HG03575 (cell line): ENCODE results near the gene C4BPB.
"Not testable (repeated sequence)": the region's sequence is repeated elsewhere in the genome, so short reads cannot be mapped to it uniquely, and the experiment has no call there.

Experiments used
- ATAC-seq: cut with Tn5 transposase; IDR thresholded peaks from one replicate; pipeline ENCODE4 v1.9.1; 2021; ENCODE audit not compliant: unreplicated experiment, insufficient number of reproducible peaks, low FRiP score; ENCODE audit errors: extremely low read depth

The C4BPB gene, protein sequence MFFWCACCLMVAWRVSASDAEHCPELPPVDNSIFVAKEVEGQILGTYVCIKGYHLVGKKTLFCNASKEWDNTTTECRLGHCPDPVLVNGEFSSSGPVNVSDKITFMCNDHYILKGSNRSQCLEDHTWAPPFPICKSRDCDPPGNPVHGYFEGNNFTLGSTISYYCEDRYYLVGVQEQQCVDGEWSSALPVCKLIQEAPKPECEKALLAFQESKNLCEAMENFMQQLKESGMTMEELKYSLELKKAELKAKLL

DNA sequence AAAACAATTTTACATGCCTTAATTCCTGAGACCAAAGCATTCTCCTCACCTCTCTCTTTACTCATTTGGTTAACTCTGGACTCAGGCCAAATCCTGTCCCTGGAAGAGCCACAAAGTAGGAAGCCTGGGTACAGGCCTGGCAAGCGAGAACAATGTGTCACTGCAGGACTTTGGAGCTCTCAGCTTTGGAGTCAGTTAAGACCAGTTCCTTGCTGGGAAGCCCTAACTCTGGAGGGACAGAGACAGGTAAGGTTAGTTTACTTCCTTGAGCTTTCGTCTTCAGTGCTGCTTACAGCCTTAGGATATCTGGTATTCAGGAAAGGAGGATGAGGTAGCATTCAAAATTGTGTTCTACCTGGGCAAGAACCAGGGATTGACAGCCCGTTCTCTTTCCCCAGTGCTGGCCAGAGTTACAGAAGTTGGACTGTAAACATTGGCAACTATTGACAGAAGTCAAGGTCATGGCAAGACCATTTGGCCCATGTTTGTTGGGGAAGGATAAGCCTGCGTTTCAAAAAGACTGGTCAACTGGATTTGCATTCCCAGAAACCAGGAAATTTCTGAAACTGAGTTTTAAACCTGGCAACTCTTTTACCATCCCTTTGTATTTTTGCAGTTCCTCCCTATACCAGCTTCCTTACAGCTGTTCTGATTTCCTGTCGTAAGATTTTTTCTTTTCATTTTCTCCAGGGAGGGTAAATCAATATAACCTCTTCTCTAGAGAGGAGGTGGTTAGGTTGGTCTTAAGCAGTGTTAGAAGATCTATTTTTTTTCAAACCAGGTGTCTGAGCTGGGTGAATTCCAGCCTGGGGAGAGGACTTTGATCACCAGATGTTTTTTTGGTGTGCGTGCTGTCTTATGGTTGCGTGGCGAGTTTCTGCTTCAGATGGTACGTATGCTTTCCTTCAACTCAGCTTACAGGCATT is at the start of gene C4BPB:
TSS of gene C4BPB (plus strand) at position 160 of the 926 bp plus-strand sequence. CDS start at position 832, 672 bp downstream.
- ATAC-seq: no peak

- no peak for ATAC-seq
These were observed 49.1 kb upstream of the C4BPB start for GRCh38 chr1:207039380-207040180.

DNA sequence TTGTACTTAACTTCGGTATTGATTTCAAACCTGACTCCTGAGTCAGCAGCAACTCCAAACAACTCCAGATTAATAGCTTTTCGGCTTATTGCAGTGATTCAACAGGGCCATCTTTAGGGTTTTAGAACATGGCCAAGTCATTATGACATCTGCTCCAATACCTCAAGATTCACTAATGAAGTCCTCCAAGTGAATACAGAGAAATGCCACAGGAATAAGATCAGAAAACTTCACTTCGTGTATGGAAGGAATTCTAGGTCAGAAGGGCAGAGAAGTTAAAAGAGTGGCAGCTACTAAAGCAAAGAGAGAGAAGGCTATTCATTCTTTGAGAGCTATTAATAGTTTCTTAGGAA is 48.5 kb upstream of the C4BPB start:
- ATAC-seq: no peak

DNA sequence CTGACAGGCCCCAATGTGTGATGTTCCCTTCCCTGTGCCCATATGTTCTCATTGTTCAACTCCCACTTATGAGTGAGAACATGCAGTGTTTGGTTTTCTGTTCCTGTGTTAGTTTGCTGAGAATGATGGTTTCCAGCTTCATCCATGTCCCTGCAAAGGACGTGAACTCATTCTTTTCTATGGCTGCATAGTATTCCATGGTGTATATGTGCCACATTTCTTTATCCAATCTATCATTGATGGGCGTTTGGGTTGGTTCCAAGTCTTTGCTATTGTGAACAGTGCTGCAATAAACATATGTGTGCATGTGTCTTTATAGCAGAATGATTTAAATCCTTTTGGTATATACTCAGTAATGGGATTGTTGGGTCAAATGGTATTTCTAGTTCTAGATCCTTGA is 47.3 kb upstream of the C4BPB start:
- ATAC-seq: not testable (repeated sequence)

- ATAC-seq: no peak
These were observed 43.2 kb upstream of the C4BPB start for GRCh38 chr1:207045453-207045852.

DNA sequence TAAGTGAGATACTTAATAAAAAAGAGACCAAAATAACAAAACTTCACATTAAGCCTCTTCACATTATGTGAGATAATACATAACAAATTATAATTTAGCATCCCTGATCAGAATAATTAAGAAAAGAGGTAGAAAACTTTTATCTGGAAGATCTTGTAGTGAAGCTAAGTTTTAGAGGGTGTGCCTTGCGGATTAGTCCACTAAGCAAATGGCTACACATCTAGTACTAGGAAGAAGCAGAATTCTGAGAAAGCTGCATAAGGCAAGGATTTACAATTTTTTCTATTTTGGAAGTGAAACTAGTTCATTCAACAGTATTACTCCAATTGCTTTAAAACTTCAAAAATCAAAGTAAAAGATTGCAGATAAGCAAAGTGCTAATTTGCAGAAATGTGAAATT is 41.2 kb upstream of the C4BPB start:
- ATAC-seq: no peak

- no peak for ATAC-seq
These were observed 40.6 kb upstream of the C4BPB start for GRCh38 chr1:207048041-207048440.

GRCh38 chr1:207049054-207049453 is 39.6 kb upstream of the C4BPB start:
- ATAC-seq: no peak

GRCh38 chr1:207049514-207049913 is 39.1 kb upstream of the C4BPB start:
- ATAC-seq: no peak

DNA sequence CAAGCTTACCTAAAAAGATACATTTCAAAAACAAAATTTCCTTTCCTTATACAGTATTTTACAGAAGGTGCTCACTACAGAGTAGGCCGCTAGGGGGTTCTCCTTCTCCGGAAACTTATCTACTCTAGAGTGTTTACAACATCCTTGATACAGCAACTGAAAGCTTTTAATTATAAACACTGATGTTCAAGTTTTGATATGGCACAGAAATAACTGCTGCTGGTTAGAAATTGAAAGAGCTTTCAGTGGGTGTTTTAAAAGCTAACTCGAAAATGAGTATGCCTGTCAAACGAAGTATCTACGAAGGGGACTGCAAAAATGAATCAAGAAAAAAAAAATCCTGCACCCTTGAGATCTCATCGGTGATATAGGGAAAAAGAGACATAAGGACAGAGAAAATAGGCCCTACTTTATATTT is 38.7 kb upstream of the C4BPB start:
- no peak for ATAC-seq

GRCh38 chr1:207050480-207051190 is 38.0 kb upstream of the C4BPB start:
- no peak for ATAC-seq

DNA sequence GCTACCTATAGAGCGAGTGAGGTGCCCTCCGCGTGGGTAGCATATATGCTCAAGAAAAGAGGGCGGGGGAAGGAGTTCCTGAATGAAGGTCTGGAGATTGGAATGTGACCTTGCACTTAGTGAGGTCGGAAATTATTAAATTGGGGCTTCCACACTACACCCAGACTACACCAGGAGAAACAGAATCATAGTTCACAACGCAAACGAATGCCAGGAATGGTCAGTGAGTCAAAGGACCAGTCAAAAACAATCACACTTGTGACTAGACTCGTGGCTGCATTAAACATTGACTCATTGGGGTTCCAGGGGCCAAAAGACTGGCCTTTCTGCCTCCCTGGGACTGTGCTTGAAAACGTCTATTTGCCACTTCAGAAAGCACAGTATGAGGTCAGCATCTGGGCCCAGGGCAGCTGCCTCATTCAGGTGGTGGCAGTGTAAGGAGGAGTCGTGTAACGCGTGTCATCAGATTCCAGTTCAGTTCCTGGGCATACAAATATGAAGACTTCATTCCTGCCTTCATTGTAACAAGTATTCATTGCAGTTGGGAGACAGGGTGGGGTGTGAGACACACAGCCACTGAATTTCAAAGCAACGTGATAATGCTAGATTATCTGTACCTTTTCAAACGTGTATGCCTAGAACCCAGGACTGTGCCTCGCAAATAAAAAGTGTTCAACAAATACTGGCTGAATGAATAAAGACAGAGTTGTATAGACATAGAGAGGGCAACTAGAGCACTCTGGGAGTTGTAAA is 37.3 kb upstream of the C4BPB start, which contains the start of gene YOD1:
TSS of gene YOD1 (minus strand) at position 18 of the 753 bp plus-strand sequence. CDS start 178 bp downstream, outside the sequence.
- ATAC-seq: no peak

- ATAC-seq: no peak
These were observed 35.5 kb upstream of the C4BPB start, which contains the start of gene PFKFB2 for GRCh38 chr1:207052911-207053769. Gene PFKFB2, plus strand, starts transcription at chr1:207053275. Its CDS starts 1,443 bp downstream, at chr1:207054718.

- no peak for ATAC-seq
These were observed 34.2 kb upstream of the C4BPB start for GRCh38 chr1:207054491-207054890.

GRCh38 chr1:207055386-207056001 is 33.2 kb upstream of the C4BPB start:
- ATAC-seq: no peak

GRCh38 chr1:207056673-207057072 is 32.0 kb upstream of the C4BPB start:
- ATAC-seq: no peak

GRCh38 chr1:207058252-207058651 is 30.4 kb upstream of the C4BPB start:
- no peak for ATAC-seq
